GM19395 (cell line): ENCODE measurements around the gene EFNA3.

Source experiments
- ATAC-seq: cut with Tn5 transposase; IDR thresholded peaks from one replicate; pipeline ENCODE4 v1.9.1; 2021; ENCODE audit warnings: mild to moderate bottlenecking, moderate library complexity; ENCODE audit not compliant: unreplicated experiment

Gene EFNA3

GRCh38 chr1:155130272-155131006 is 51.8 kb downstream of the EFNA3 start:
- no peak for ATAC-seq

- no peak for ATAC-seq
These were observed 52.6 kb downstream of the EFNA3 start for GRCh38 chr1:155131285-155131684.

GRCh38 chr1:155131856-155132255 is 53.2 kb downstream of the EFNA3 start:
- ATAC-seq, result no peak

GRCh38 chr1:155133799-155134281 is 55.2 kb downstream of the EFNA3 start:
- no peak for ATAC-seq

GRCh38 chr1:155134322-155134721 is 55.7 kb downstream of the EFNA3 start:
- no peak for ATAC-seq

GRCh38 chr1:155134880-155135414 is 56.3 kb downstream of the EFNA3 start:
- no peak for ATAC-seq

- ATAC-seq, result peak; percentile 75
These were observed 56.9 kb downstream of the EFNA3 start, which contains the start of gene SLC50A1 for GRCh38 chr1:155135415-155136028. Gene SLC50A1, plus strand, starts transcription at chr1:155135852. Its CDS starts 60 bp downstream, at chr1:155135912.

- ATAC-seq, result no peak
These were observed 58.1 kb downstream of the EFNA3 start for GRCh38 chr1:155136748-155137147.
